ENCODE data around the gene EXD1.

- TF ChIP-seq POLR2A (conservative IDR thresholded peaks at IDR 0.05) (peak; percentile 83), NR2C1 (IDR thresholded peaks at IDR 0.05) (0 out of 2 replicates have a peak, but pooled peaks have one; percentile 57), NR2C1 (tag; IDR thresholded peaks at IDR 0.05) (peak; percentile 74), DACH1 (IDR thresholded peaks at IDR 0.05; ENCODE audit: partially characterized antibody) (no peak), ELF1 (tag; IDR thresholded peaks at IDR 0.05) (peak; percentile 51; the same call in 1 of the 2 replicates), ATF2 (CRISPR knock-in tag; IDR thresholded peaks at IDR 0.05) (no peak), ZEB2 (IDR thresholded peaks at IDR 0.05) (no peak), PML (IDR thresholded peaks at IDR 0.05; ENCODE audit: low read length) (0 out of 2 replicates have a peak, but pooled peaks have one; percentile 23), FOS (IDR thresholded peaks at IDR 0.05; ENCODE audit: extremely low read depth, insufficient read length) (peak; percentile 40), PHB (CRISPR knock-in tag; IDR thresholded peaks at IDR 0.05) (peak; percentile 87; the same call in 1 of the 2 replicates), FOXA3 (CRISPR knock-in tag; conservative IDR thresholded peaks at IDR 0.05 in 1 of 2, IDR thresholded peaks at IDR 0.05 in 1 of 2) (peak in 1 of 2 experiments; percentile 74; a peak in 3 of 4 replicates), NCOA4 (IDR thresholded peaks at IDR 0.05; ENCODE audit: partially characterized antibody) (no peak), ZBTB2 (IDR thresholded peaks at IDR 0.05) (peak; percentile 68), CTCF (IDR thresholded peaks at IDR 0.05 in 2 of 3, conservative IDR thresholded peaks at IDR 0.05 in 1 of 3; ENCODE audit: insufficient read depth in 2 of 3, low read depth in 1 of 3, low read length in 3 of 3) (peak; percentile 89 to 97 (median 89))
- TF ChIP-seq, protein P1, sequence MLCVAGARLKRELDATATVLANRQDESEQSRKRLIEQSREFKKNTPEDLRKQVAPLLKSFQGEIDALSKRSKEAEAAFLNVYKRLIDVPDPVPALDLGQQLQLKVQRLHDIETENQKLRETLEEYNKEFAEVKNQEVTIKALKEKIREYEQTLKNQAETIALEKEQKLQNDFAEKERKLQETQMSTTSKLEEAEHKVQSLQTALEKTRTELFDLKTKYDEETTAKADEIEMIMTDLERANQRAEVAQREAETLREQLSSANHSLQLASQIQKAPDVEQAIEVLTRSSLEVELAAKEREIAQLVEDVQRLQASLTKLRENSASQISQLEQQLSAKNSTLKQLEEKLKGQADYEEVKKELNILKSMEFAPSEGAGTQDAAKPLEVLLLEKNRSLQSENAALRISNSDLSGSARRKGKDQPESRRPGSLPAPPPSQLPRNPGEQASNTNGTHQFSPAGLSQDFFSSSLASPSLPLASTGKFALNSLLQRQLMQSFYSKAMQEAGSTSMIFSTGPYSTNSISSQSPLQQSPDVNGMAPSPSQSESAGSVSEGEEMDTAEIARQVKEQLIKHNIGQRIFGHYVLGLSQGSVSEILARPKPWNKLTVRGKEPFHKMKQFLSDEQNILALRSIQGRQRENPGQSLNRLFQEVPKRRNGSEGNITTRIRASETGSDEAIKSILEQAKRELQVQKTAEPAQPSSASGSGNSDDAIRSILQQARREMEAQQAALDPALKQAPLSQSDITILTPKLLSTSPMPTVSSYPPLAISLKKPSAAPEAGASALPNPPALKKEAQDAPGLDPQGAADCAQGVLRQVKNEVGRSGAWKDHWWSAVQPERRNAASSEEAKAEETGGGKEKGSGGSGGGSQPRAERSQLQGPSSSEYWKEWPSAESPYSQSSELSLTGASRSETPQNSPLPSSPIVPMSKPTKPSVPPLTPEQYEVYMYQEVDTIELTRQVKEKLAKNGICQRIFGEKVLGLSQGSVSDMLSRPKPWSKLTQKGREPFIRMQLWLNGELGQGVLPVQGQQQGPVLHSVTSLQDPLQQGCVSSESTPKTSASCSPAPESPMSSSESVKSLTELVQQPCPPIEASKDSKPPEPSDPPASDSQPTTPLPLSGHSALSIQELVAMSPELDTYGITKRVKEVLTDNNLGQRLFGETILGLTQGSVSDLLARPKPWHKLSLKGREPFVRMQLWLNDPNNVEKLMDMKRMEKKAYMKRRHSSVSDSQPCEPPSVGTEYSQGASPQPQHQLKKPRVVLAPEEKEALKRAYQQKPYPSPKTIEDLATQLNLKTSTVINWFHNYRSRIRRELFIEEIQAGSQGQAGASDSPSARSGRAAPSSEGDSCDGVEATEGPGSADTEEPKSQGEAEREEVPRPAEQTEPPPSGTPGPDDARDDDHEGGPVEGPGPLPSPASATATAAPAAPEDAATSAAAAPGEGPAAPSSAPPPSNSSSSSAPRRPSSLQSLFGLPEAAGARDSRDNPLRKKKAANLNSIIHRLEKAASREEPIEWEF (CRISPR knock-in tag; IDR thresholded peaks at IDR 0.05) = no peak
These were observed at the start of gene EXD1, which contains the start of gene CHP1 for GRCh38 chr15:41230650-41231421.

Measured in K562 (cell line).